C4-2B (cell line): ENCODE results near the gene BTG2.

Experiments
- ZFX ChIP-seq: fragments of 450-650 bp; IDR thresholded peaks from 2 replicates; pipeline ENCODE4 v1.6.1; 2017
- TF ChIP-seq, protein P1 (sequence below): fragments of 450-650 bp; conservative IDR thresholded peaks from 2 replicates; pipeline ENCODE4 v1.5.1; 2017; ENCODE audit warnings: mild to moderate bottlenecking

DNA sequence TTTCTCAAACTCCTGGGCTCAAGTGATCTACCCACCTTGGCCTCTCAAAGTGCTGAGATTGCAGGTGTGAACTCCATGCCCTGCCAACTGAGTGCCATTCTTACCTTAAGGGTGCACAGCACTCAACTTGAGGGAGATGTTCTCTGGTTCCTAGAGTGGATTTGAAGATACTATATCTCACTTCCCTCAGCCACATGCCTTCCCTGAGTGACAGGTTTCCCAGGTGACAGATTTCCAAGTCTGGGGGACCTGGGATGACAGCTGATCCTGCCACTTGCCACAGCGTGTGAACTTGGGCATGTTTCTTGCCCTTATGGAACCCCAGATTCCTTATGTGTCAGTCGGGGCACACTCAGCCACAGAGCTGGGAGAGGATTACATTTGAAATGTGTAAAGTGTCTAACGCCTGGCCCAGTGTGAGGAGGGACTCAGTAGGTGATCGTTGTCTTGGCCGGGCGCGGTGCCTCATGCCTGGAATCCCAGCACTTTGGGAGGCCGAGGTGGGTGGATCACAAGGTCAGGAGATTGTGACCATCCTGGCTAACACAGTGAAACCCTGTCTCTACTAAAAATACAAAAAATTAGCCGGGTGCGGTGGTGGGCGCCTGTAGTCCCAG is 29.6 kb upstream of the BTG2 start:
- TF ChIP-seq, protein P1, sequence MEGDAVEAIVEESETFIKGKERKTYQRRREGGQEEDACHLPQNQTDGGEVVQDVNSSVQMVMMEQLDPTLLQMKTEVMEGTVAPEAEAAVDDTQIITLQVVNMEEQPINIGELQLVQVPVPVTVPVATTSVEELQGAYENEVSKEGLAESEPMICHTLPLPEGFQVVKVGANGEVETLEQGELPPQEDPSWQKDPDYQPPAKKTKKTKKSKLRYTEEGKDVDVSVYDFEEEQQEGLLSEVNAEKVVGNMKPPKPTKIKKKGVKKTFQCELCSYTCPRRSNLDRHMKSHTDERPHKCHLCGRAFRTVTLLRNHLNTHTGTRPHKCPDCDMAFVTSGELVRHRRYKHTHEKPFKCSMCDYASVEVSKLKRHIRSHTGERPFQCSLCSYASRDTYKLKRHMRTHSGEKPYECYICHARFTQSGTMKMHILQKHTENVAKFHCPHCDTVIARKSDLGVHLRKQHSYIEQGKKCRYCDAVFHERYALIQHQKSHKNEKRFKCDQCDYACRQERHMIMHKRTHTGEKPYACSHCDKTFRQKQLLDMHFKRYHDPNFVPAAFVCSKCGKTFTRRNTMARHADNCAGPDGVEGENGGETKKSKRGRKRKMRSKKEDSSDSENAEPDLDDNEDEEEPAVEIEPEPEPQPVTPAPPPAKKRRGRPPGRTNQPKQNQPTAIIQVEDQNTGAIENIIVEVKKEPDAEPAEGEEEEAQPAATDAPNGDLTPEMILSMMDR = no peak
- TF ChIP-seq ZFX = no peak
